Keratinocyte (primary cell): Measurements from ENCODE around the gene KLHL29. TPM values are rescaled to one million over a fixed set of nuclear protein-coding genes. Genes with fewer than 3 reads are reported as not detected.

Experiments
- DNase-seq: peaks from one replicate; pipeline ENCODE4 v3.0.0-alpha.2; 2011; ENCODE audit warnings: low read depth, missing footprints, low spot score
- FAIRE-seq: peaks from 2 replicates; lab custom pipeline; 2011; peaks lifted over from hg19 to GRCh38; lab: Jason Lieb, UNC
- H2AFZ ChIP-seq: 2 replicates; pipeline ENCODE4 v1.6.0; 2012; ENCODE audit warnings: low read length, control low read depth, inconsistent platforms; ENCODE audit not compliant: control insufficient read depth
- H3K27ac ChIP-seq: 2 replicates; pipeline ENCODE4 v1.5.1; 2011; ENCODE audit warnings: low read length; ENCODE audit not compliant: control insufficient read depth, insufficient read depth
- H3K27me3 ChIP-seq: 3 replicates; pipeline ENCODE4 v1.6.0; 2011; ENCODE audit warnings: low read length; ENCODE audit not compliant: control insufficient read depth, insufficient read depth; ENCODE audit errors: extremely low read depth
- H3K36me3 ChIP-seq, 2 experiments: 2 replicates in 1 of 2; 3 replicates in 1 of 2; pipeline ENCODE4 v1.5.1; 2011; ENCODE audit warnings: low read length in 2 of 2, mild to moderate bottlenecking in 1 of 2; ENCODE audit not compliant: control insufficient read depth in 2 of 2, insufficient read depth in 2 of 2; ENCODE audit errors: extremely low read depth in 1 of 2
- H3K4me1 ChIP-seq: 3 replicates; pipeline ENCODE4 v1.5.1; 2011; ENCODE audit warnings: low read length; ENCODE audit not compliant: control insufficient read depth, insufficient read depth; ENCODE audit errors: extremely low read depth
- H3K4me2 ChIP-seq: 3 replicates; pipeline ENCODE4 v1.6.0; 2011; ENCODE audit warnings: low read depth, low read length; ENCODE audit not compliant: control insufficient read depth, insufficient read depth; ENCODE audit errors: extremely low read depth
- H3K4me3 ChIP-seq, 3 experiments: fragments of 200-600 bp in 1 of 3; sonication (generic) in 1 of 3; 2 replicates in 2 of 3; 3 replicates in 1 of 3; pipeline ENCODE4 v1.5.1; 2011 to 2016; ENCODE audit warnings: low read length in 3 of 3, mild to moderate bottlenecking in 3 of 3, control low read depth in 2 of 3, inconsistent platforms in 1 of 3, low read depth in 1 of 3, mixed read lengths in 1 of 3, mixed run types in 1 of 3, moderate library complexity in 1 of 3; ENCODE audit not compliant: control insufficient read depth in 2 of 3, insufficient read depth in 2 of 3; ENCODE audit errors: extremely low read depth in 1 of 3
- H3K79me2 ChIP-seq: 2 replicates; pipeline ENCODE4 v1.6.0; 2012; ENCODE audit warnings: low read length; ENCODE audit not compliant: control insufficient read depth, insufficient read depth
- H3K9ac ChIP-seq: 3 replicates; pipeline ENCODE4 v1.6.0; 2011; ENCODE audit warnings: low read length; ENCODE audit not compliant: control insufficient read depth, insufficient read depth; ENCODE audit errors: extremely low read depth
- H3K9me1 ChIP-seq: 3 replicates; pipeline ENCODE4 v1.6.0; 2011; ENCODE audit warnings: low read length; ENCODE audit not compliant: control insufficient read depth, insufficient read depth; ENCODE audit errors: extremely low read depth
- H3K9me3 ChIP-seq: 2 replicates; pipeline ENCODE4 v1.5.1; 2012; ENCODE audit warnings: low read depth, low read length; ENCODE audit not compliant: control insufficient read depth
- H4K20me1 ChIP-seq: 3 replicates; pipeline ENCODE4 v1.6.0; 2011; ENCODE audit warnings: low read length; ENCODE audit not compliant: control insufficient read depth, insufficient read depth; ENCODE audit errors: extremely low read depth
- CTCF ChIP-seq, 3 experiments: IDR thresholded peaks in 1 of 3; conservative IDR thresholded peaks in 1 of 3; optimal IDR thresholded peaks in 1 of 3; 2 replicates in 2 of 3; 3 replicates in 1 of 3; pipeline versions ENCODE3 to v1.5.1; 2011; ENCODE audit warnings: low read length in 3 of 3, mild to moderate bottlenecking in 3 of 3, moderate library complexity in 2 of 3, control low read depth in 1 of 3, inconsistent platforms in 1 of 3; ENCODE audit not compliant: insufficient read depth in 2 of 3; ENCODE audit errors: extremely low read depth in 1 of 3
- EZH2 ChIP-seq: IDR thresholded peaks from one replicate; pipeline ENCODE4 v1.6.1; 2012; ENCODE audit warnings: inconsistent platforms, mild to moderate bottlenecking, low read length, moderate library complexity
- dilution Hi-C: fragments of 300-500 bp; cut with MboI; formaldehyde crosslinking; loops from one replicate; pipeline ENCODE4 v1.7.0; 2020; ENCODE audit warnings: low sequenced_read_pairs; ENCODE audit not compliant: extremely low pct_ligation_motif_present
- polyA plus RNA-seq, 5 experiments: library from polyadenylated mRNA; depleted of rRNA in 3 of 5; stranded (reverse) in 3 of 5; stranded (forward) in 1 of 5; unstranded in 1 of 5; fragments of >200 nt; gene quantifications; 1 replicate in 1 of 5; 2 replicates in 3 of 5; 3 replicates in 1 of 5; pipeline versions ENCODE4 v1.2.1 to v1.2.3, GENCODE V29; 2011 to 2012; ENCODE audit warnings: missing spikeins in 2 of 5, low read depth in 1 of 5, low replicate concordance in 1 of 5

The KLHL29 gene
- polyA plus RNA-seq, 1 donor (not counting 4 experiments of a cell fraction or from before 2014, with no cell fraction given) = 4.7 TPM

GRCh38 chr2:23494286-23494685 is 109.3 kb downstream of the KLHL29 start:
- no peak overlapping the region for H3K4me2 ChIP-seq
- no peaks in the 10 kb centered on the region for H3K79me2 ChIP-seq
- no peaks in the 10 kb centered on the region for H4K20me1 ChIP-seq
- FAIRE-seq = peak; percentile 13
- DNase-seq = no peak
- H3K4me1 ChIP-seq = peaks cover 46% of the 10 kb centered on the region
- H3K9ac ChIP-seq = no peak overlapping the region
- dilution Hi-C loops = no loop called here
- no peaks in the 10 kb centered on the region for H3K9me3 ChIP-seq
- no peak overlapping the region for H2AFZ ChIP-seq
- H3K27me3 ChIP-seq = no peaks in the 10 kb centered on the region
- no peak overlapping the region for H3K4me3 ChIP-seq
- TF ChIP-seq EZH2 = no peak
- no peak for TF ChIP-seq CTCF (optimal IDR thresholded peaks at IDR 0.05 in 1 of 3, IDR thresholded peaks at IDR 0.05 in 1 of 3, conservative IDR thresholded peaks at IDR 0.05 in 1 of 3; ENCODE audit: extremely low read depth in 1 of 3, insufficient read depth in 2 of 3, low read length in 3 of 3)
- H3K27ac ChIP-seq = no peak overlapping the region
- peaks cover 7% of the 10 kb centered on the region for H3K9me1 ChIP-seq
- no peaks in the 10 kb centered on the region for H3K36me3 ChIP-seq

GRCh38 chr2:23495661-23496114 is 110.7 kb downstream of the KLHL29 start:
- dilution Hi-C loops = no loop called here
- no peak overlapping the region for H3K27ac ChIP-seq
- no peak for FAIRE-seq

More at GRCh38 chr2:23495661-23496114, 110.7 kb downstream of the KLHL29 start:
- no peak overlapping the region for H3K4me2 ChIP-seq
- DNase-seq = no peak
- TF ChIP-seq EZH2 (no peak), CTCF (optimal IDR thresholded peaks at IDR 0.05 in 1 of 3, IDR thresholded peaks at IDR 0.05 in 1 of 3, conservative IDR thresholded peaks at IDR 0.05 in 1 of 3; ENCODE audit: extremely low read depth in 1 of 3, insufficient read depth in 2 of 3, low read length in 3 of 3) (no peak)
- H4K20me1 ChIP-seq = no peaks in the 10 kb centered on the region
- no peaks in the 10 kb centered on the region for H3K79me2 ChIP-seq
- peaks cover 7% of the 10 kb centered on the region for H3K9me1 ChIP-seq
- H3K36me3 ChIP-seq = no peaks in the 10 kb centered on the region
- H2AFZ ChIP-seq = no peak overlapping the region
- no peak overlapping the region for H3K4me3 ChIP-seq
- H3K9ac ChIP-seq = no peak overlapping the region
- no peaks in the 10 kb centered on the region for H3K9me3 ChIP-seq
- peaks cover 46% of the 10 kb centered on the region for H3K4me1 ChIP-seq
- no peaks in the 10 kb centered on the region for H3K27me3 ChIP-seq
